ENCODE results near the gene MICU1. TPM values are rescaled to one million over a fixed set of nuclear protein-coding genes. Genes with fewer than 3 reads are reported as not detected.
"Not testable (repeated sequence)": the region's sequence is repeated elsewhere in the genome, so short reads cannot be mapped to it uniquely, and the experiment has no call there.

MICU1 gene
- total RNA-seq, 1 donor from 2014 or later, result 48.0 TPM

GRCh38 chr10:72351479-72351878 lies 274.4 kb downstream of the MICU1 start:
- no peak overlapping the region for H3K4me3 Mint-ChIP-seq (ENCODE audit: unreplicated experiment)
- H3K27ac Mint-ChIP-seq (ENCODE audit: unreplicated experiment), result no peak overlapping the region

GRCh38 chr10:72349438-72349837 lies 276.4 kb downstream of the MICU1 start:
- H3K27ac Mint-ChIP-seq (ENCODE audit: unreplicated experiment), result no peak overlapping the region
- no peak for DNase-seq (ENCODE audit: low spot score)
- peaks cover 29% of the 10 kb centered on the region for H3K4me1 Mint-ChIP-seq (ENCODE audit: low read depth)
- peaks cover 5% of the 10 kb centered on the region for H3K36me3 Mint-ChIP-seq (ENCODE audit: low read depth)
- no peaks in the 10 kb centered on the region for H3K27me3 Mint-ChIP-seq (ENCODE audit: low read depth)
- TF ChIP-seq CTCF (IDR thresholded peaks at IDR 0.05), result no peak
- no peaks in the 10 kb centered on the region for H3K9me3 Mint-ChIP-seq (ENCODE audit: low read depth)
- H3K4me3 Mint-ChIP-seq (ENCODE audit: unreplicated experiment), result no peak overlapping the region

More at GRCh38 chr10:72351479-72351878, 274.4 kb downstream of the MICU1 start:
- H3K36me3 Mint-ChIP-seq (ENCODE audit: low read depth), result peaks cover 5% of the 10 kb centered on the region
- peaks cover 35% of the 10 kb centered on the region for H3K4me1 Mint-ChIP-seq (ENCODE audit: low read depth)
- H3K27me3 Mint-ChIP-seq (ENCODE audit: low read depth), result no peaks in the 10 kb centered on the region
- DNase-seq (ENCODE audit: low spot score), result no peak
- H3K9me3 Mint-ChIP-seq (ENCODE audit: low read depth), result no peaks in the 10 kb centered on the region
- no peak for TF ChIP-seq CTCF (IDR thresholded peaks at IDR 0.05)

GRCh38 chr10:72348282-72348681 lies 277.6 kb downstream of the MICU1 start:
- Mint-ChIP-seq H3K9me3 (ENCODE audit: low read depth) (no peaks in the 10 kb centered on the region), H3K27me3 (ENCODE audit: low read depth) (no peaks in the 10 kb centered on the region), H3K4me3 (ENCODE audit: unreplicated experiment) (no peak overlapping the region), H3K36me3 (ENCODE audit: low read depth) (peaks cover 8% of the 10 kb centered on the region), H3K4me1 (ENCODE audit: low read depth) (peaks cover 22% of the 10 kb centered on the region), H3K27ac (ENCODE audit: unreplicated experiment) (no peak overlapping the region)
- TF ChIP-seq CTCF (IDR thresholded peaks at IDR 0.05), result no peak
- DNase-seq (ENCODE audit: low spot score), result no peak

GRCh38 chr10:72346117-72346516 lies 279.8 kb downstream of the MICU1 start:
- not testable (repeated sequence) for H3K9me3 Mint-ChIP-seq (ENCODE audit: low read depth); H3K36me3 Mint-ChIP-seq (ENCODE audit: low read depth); DNase-seq (ENCODE audit: low spot score); H3K27me3 Mint-ChIP-seq (ENCODE audit: low read depth); H3K27ac Mint-ChIP-seq (ENCODE audit: unreplicated experiment); H3K4me1 Mint-ChIP-seq (ENCODE audit: low read depth); H3K4me3 Mint-ChIP-seq (ENCODE audit: unreplicated experiment)

- Mint-ChIP-seq H3K9me3 (ENCODE audit: low read depth) (no peaks in the 10 kb centered on the region), H3K27me3 (ENCODE audit: low read depth) (no peaks in the 10 kb centered on the region), H3K36me3 (ENCODE audit: low read depth) (peaks cover 12% of the 10 kb centered on the region), H3K4me1 (ENCODE audit: low read depth) (no peaks in the 10 kb centered on the region), H3K4me3 (ENCODE audit: unreplicated experiment) (no peak overlapping the region), H3K27ac (ENCODE audit: unreplicated experiment) (no peak overlapping the region)
- TF ChIP-seq CTCF (IDR thresholded peaks at IDR 0.05), result no peak
- no peak for DNase-seq (ENCODE audit: low spot score)
These were observed 280.9 kb downstream of the MICU1 start for GRCh38 chr10:72344932-72345331.

- no peaks in the 10 kb centered on the region for H3K9me3 Mint-ChIP-seq (ENCODE audit: low read depth)
- no peak overlapping the region for H3K4me3 Mint-ChIP-seq (ENCODE audit: unreplicated experiment)
- no peaks in the 10 kb centered on the region for H3K4me1 Mint-ChIP-seq (ENCODE audit: low read depth)
- TF ChIP-seq CTCF (IDR thresholded peaks at IDR 0.05), result no peak
- peaks cover 12% of the 10 kb centered on the region for H3K36me3 Mint-ChIP-seq (ENCODE audit: low read depth)
- H3K27me3 Mint-ChIP-seq (ENCODE audit: low read depth), result no peaks in the 10 kb centered on the region
- no peak for DNase-seq (ENCODE audit: low spot score)
- H3K27ac Mint-ChIP-seq (ENCODE audit: unreplicated experiment), result no peak overlapping the region
These were observed 283.0 kb downstream of the MICU1 start for GRCh38 chr10:72342911-72343310.
